HG02571 (cell line): ENCODE measurements around the gene OR13G1.
"Not testable (repeated sequence)": the region's sequence is repeated elsewhere in the genome, so short reads cannot be mapped to it uniquely, and the experiment has no call there.

Experiments
- ATAC-seq: cut with Tn5 transposase; IDR thresholded peaks from one replicate; pipeline ENCODE4 v1.9.1; 2021; ENCODE audit warnings: mild to moderate bottlenecking, moderate library complexity; ENCODE audit not compliant: unreplicated experiment

OR13G1 gene

GRCh38 chr1:247679639-247680038 is at the start of gene OR13G1:
TSS of gene OR13G1 (minus strand) at chr1:247679739. CDS start at chr1:247673041, 6,698 bp downstream.
- ATAC-seq = no peak

DNA sequence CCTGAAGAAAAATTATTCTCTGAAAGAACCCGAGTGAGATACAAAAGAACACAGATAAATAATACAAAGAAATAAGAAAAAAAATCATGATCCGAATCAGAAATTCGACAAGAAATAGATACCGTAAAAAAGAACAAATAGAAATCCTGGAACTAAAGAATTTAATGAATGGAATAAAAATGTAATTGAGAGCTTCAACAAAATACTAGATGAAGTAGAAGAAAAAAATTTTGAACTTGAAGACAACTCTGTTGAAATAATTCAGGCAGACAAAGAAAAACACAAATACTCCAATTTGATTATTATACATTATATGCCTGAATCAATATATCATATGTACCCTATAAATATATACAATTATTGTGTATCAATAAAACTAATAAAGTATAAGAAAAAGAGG is 41.7 kb upstream of the OR13G1 start:
- no peak for ATAC-seq

- ATAC-seq = no peak
Measured at GRCh38 chr1:247716546-247716945, 37.0 kb upstream of the OR13G1 start, which contains the start of gene OR6F1. TSS of gene OR6F1 (minus strand) at chr1:247716646. CDS start at chr1:247712755, 3,891 bp downstream.

GRCh38 chr1:247713753-247714152 is 34.2 kb upstream of the OR13G1 start:
- no peak for ATAC-seq

- not testable (repeated sequence) for ATAC-seq
Measured at GRCh38 chr1:247710681-247711080, 31.1 kb upstream of the OR13G1 start.

DNA sequence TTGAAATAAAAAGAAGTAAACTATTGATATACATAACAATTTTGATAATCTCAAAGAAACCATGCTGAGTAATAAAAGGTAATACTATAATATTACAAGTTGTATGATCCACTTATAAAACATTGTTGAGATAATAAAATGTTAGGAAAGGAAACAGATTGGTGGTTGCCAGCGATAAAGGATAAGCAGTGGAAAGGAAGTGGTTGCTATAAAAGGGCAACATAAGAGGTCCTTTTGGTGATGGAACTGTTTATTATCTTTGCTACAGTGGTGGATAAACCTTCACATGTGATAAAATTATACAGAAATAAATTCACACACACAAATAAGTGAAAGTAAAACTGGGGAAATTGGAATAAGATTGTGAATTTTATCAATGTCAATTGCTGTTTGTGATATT is 21.8 kb upstream of the OR13G1 start:
- no peak for ATAC-seq

- peak; percentile 91 for ATAC-seq
Measured at GRCh38 chr1:247681288-247681897, 1.9 kb upstream of the OR13G1 start.

GRCh38 chr1:247680171-247680570 is 632 bp upstream of the OR13G1 start:
- no peak for ATAC-seq

GRCh38 chr1:247669225-247669624 is 10.3 kb downstream of the OR13G1 start:
- no peak for ATAC-seq

DNA sequence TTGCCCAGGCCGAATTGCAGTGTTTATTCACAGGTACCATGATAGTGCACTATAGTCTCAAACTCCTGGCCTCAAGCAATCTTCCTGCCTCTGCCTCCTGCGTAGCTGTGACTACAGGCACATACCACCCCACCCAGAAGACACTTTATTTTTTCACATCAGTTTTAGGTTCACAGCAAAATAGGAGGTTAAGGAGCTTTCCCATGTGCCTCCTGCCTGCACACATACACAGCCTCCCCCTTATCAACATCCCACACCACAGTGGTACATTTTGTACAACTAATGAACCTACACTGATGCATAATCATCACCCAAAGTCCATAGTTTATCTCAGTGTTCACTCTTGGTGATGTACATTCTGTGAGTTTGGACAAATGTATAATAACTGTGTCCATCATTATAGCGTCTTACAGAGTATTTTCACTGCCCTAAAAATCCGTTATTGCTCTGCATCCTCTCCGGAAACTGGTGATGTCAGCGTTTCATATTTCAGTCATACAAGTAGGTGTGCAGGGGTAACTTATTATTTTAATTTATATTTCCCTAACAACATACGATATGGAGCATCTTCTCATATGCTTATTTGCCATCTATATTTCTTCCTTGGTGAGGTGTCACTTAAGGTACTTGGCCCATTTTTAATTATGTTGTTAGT is 23.2 kb downstream of the OR13G1 start:
- no peak for ATAC-seq

GRCh38 chr1:247653040-247653439 is 26.5 kb downstream of the OR13G1 start:
- no peak for ATAC-seq

DNA sequence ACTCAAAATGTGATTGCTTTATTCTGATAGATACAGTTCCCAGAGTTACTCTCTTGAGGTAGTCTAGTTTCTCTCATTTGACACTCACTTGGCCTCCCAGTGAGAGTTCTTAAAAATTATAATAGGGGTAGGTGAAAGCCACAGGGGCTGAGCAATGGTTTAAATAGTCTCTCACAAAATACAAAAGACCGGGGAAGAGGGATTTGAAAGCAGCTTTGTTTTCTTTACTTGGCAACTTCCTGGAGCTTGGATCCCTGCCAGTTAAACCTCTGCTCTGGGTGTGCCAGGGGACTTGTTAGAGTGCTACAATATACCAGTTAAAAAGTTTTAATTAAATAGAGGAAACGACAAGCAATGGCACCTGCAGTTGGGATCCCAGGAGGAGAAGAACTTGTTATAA is 31.7 kb downstream of the OR13G1 start:
- no peak for ATAC-seq

DNA sequence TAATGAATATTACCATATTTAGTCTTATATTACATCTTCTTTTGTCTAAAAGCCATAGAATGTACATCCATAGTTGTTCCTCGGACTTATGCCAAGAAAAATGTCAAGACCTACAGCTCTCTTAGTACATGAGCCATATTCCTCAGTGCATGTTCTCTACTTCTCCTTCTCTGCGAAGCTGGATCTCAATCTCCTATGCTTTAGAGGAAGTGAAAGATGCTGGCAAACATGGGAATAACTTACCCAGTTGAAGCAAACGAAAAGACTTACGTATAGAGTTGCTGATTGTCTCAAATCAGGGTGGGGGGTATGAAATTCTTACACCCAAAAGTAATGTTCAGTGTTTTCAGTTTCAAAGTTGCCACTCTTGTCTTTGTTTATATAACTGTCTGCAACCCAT is 32.7 kb downstream of the OR13G1 start:
- ATAC-seq = no peak

- no peak for ATAC-seq
Measured at GRCh38 chr1:247642742-247643141, 36.8 kb downstream of the OR13G1 start.

- no peak for ATAC-seq
Measured at GRCh38 chr1:247639381-247639981, 40.1 kb downstream of the OR13G1 start.

DNA sequence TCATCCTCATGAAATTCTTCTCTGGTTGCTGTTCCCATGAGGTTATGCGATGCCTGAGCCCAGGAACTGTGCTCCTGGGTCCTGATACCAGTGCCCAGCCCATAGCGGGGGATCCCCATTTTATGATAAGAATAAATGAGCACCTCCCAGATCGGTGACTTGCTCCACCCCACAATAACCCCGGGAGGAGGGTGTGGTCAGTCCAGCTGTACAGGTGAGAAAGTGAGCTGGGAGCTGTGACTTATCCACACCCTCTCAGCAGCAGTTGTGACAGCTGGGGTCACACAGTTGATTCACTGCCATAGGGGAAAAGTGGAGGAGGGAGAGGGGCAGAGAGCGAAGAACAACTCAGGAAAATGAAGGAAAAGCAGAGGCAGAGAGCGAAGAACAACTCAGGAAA is 40.8 kb downstream of the OR13G1 start:
- ATAC-seq = no peak

DNA sequence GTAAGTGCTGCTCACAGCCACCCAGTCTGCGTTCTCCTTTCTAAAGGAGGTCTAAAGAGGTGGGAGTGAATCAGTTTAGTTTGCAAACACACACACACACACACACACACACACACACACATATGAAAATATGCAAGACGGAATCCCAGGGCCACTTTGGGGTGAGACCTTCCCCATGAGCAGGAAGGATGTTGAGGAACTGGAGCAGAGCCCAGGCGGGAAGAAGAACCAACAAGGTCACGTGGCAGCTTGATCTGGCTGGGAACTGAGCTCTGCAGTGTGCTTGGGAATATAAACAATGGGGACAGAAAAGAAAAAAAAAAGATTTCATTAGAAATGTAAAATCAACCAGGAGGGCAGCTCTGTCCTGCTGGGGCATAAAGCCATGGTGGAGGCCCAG is 41.5 kb downstream of the OR13G1 start:
- ATAC-seq = no peak

DNA sequence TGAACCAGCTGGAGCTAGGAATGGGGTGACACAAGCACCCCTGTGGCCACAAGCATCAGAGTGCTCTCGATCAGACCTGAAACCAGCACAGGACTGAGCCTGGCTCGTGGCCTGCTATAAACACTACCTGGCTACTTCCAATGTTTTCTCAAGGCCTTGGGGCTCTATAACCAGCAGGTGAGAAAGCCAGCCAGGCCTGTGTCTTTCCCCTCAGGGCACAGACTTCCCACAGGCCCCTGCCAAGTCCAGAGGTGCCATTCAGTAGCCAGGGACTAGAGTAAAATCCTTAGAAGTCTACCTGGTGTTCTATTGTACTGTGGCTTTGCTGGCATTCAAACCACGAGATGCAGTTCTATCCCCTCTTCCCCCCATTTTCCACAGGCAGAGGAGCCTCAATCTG is 51.6 kb downstream of the OR13G1 start:
- ATAC-seq = no peak
